Uterus (tissue), 2 donors: ENCODE data around the gene SRPRB.

Experiments used
- CTCF ChIP-seq, 4 experiments: fragments of 200-600 bp in 2 of 4; fragments of 450-650 bp in 2 of 4; sonication (generic) in 2 of 4; IDR thresholded peaks; one replicate each; pipeline ENCODE4 v1.5.1; 2016 to 2019; ENCODE audit warnings: antibody characterized with exemption in 4 of 4, mild to moderate bottlenecking in 2 of 4, moderate library complexity in 1 of 4
- POLR2A ChIP-seq, 2 donors: fragments of 450-650 bp; IDR thresholded peaks; one replicate each; pipeline ENCODE4 v1.6.1; 2016; ENCODE audit warnings: antibody characterized with exemption in 2 of 2, mild to moderate bottlenecking in 1 of 2, moderate library complexity in 1 of 2

- TF ChIP-seq CTCF (IDR thresholded peaks at IDR 0.05) (no peak), POLR2A (IDR thresholded peaks at IDR 0.05) (no peak)
Measured at GRCh38 chr3:133828576-133829309, 23.1 kb downstream of the SRPRB start.
